Renal cortical epithelial cell (primary cell): Measurements from ENCODE around the gene NEUROG3. TPM values are rescaled to one million over a fixed set of nuclear protein-coding genes. Genes with fewer than 3 reads are reported as not detected.
"Not testable (repeated sequence)": the region's sequence is repeated elsewhere in the genome, so short reads cannot be mapped to it uniquely, and the experiment has no call there.

Experiments used
- DNase-seq: peaks from one replicate; pipeline ENCODE4 v3.0.0-alpha.2; 2011; ENCODE audit warnings: low read depth
- total RNA-seq: library from RNA; depleted of rRNA; stranded (reverse); fragments of >200 nt; gene quantifications from 2 replicates; pipeline ENCODE4 v1.2.3, GENCODE V29; 2014

The NEUROG3 gene
- total RNA-seq, 1 donor from 2014 or later = not detected

DNA sequence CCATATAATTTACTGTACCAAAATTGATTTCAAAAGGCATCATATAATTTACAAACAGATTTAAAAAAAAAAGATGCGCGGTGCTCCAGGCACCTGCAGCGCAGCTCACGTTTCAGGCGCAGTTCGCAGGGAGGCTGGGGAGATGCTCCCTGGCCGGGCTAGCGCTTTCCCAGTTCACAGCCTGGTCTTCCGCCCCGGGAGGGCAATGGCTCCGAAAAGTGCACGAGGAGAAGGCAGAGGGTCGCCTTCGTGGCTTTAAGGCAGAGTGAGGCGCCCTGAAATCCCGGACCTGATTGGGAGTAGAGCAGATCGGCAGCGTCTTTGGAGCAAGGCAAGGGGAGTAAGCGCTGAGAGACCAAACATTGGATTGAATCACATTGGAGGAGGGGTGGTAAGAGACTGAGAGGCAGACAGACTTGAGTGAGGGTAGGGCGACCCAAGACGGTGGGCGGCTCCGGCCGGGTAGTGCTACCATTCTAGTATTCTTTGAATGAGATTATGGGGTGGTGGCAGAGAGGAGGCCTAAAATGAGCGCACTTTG lies 1.5 kb downstream of the NEUROG3 start:
- no peak for DNase-seq

DNA sequence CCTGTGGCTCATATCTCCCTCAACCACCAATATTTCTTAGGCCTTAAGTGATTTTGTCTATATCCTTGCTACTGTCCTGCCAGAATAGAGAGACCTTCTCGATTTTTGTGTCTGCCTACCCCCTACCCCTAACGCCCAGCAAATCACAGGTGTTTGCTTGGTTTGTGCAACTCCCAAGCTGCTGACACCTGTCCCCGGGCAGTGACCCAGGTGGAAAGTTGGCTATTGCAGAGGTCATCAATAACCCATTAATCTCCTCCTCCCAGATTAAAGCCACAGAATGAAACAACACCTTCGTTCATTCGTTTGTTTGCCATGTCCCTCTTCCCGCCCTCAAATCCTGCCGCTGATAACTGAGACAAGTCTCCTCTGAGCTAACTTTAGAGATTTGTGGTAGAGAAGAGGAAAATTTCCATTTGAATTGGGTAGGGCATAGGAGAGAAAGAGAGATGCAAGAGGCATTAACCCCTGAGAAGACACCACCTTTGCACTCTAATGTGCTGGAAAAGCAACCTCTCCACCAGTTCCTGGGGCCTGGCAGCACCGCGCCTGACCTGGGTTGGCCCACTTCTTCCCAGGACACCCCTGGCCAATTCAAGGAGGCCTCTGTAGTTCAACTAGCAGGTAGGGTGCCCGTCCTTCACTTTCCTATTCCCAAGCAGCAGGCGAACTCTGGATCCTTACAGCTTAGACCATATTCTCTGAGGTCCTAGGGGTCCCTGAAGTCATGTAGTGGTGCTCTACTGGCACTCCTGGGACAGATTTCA lies 3.0 kb downstream of the NEUROG3 start:
- no peak for DNase-seq

DNA sequence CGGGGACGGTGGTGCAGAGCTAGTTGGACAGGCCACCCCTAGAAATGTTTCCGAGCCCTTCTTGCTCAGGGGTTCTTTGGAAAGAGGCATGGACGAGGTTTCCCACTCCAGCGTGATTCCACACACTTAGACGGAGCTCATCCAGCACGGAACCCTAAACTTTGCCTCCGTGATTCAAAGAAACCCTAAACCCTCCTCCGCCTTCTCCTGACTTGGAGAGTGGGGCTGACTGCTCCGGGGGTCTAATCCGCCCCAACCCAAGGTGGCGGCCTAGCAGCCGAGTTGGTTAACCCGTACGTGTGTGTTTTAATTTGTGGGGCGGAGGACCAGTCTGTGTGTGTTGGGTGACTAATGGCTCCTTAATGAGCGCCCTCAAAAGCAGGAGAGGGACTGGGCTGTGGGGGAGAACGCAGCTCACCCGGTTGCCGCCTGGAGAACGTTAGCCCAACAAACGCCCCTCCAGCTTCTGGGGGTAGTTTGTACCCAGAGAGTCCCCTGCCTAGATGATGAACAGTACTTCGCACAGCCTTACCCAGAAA lies 3.8 kb downstream of the NEUROG3 start:
- DNase-seq = no peak

DNA sequence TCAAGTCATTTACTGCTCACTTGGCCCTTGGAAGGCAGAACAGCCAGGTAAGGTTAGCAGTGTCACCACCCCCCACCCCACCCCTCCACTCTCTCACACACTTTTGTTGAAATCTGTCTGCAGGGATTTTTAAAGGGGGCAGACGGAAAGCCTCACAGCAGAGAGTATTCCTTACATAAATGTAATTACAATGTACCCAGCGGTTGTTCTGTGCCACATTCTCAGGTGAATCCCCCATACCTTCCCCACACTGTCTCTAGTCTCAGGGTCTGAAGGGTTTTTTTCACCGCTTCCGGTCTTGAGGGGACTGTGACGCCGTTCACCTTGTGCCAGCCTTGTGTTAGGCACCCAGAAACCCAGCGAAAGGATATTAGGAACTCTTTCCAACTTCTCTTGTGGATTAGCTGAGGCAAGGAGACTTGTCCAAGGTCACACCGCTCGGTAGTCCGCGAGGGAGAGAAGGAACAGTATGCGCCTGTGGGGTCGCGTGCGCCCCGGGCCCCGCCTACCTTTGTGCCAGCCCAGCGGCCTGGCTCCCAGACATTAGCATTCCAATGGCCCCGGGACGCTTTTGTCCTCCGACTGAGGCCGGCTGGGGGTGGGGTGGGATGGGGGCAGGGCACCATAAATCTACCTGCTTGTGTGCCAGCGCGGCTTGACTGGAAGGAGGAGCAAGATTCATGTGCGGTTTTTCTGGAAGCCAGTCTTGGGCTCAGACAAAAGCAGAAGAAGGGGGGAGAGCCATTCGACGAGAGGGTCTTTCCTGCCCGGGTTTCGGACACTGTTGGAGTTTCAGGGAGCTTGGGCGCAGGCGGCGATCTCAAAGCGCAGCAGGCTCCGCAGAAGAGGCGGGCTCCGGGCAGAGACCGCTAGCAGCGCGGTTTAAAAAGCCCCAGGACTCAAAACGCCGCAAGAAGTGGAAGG lies 4.5 kb downstream of the NEUROG3 start:
- DNase-seq = no peak

DNA sequence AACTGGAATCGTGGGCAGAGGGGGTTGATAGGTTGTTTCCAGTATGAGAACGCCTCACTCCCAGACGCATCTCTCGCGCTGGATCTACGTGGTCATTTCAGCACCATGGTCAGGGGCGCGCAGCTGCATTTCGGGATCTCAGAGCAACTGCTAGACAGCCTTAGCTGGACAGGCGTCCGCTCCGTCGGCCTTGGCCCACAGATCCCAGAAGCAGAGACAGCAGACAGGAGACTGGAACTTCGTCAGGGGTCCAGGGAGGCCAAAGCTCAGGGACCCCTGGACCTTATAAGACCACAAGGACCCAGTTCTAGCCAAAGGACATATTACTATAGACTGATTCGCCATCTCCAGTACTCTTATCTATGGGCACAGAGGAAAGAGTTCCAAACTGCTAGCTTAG lies 5.3 kb downstream of the NEUROG3 start:
- DNase-seq = peak; percentile 30

DNA sequence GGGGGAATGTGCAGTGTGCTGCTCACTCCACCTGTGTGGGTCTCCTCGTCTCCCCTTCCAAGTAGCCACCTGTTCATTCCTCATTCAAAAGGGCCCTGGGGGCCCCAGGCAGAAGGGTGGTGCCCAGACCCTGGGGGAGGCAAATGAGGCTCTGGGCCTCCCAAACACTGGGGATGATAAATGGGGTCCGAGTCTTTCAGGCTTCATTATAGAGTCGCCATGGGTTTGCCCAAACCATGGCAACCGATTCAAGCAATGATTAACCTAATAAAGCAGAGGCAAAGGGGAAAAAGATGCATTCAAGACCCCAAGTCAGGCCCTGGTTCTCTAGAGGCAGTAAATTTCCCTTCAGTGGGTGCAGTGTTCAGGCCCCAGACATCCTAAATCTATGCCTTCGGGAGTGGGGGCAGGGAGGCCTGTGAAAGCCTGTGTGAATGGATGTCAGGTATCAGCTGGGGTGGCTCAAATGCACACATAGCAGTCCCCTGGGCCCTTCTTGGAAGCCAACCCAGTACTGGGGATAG lies 10.4 kb downstream of the NEUROG3 start:
- no peak for DNase-seq

DNA sequence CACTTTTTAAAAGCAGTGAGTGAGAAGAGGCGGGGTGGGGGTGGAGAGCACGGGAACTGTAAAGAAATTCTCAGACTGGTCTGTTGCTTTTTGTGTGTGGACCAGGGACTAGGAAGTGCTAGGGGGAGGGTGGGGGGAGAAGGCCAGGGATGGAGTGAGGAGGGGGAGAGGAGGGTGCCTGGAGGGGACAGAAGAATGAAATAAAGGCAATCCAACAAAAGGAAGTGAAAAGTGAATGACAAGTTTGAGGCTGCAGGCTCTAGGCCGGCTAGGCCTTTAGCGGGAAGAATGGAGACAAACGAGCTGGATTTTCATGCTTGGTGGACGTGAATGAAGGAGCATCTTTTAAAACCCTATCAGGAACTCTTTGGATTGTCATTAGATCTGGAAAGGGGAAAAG lies 13.7 kb downstream of the NEUROG3 start:
- DNase-seq = no peak

DNA sequence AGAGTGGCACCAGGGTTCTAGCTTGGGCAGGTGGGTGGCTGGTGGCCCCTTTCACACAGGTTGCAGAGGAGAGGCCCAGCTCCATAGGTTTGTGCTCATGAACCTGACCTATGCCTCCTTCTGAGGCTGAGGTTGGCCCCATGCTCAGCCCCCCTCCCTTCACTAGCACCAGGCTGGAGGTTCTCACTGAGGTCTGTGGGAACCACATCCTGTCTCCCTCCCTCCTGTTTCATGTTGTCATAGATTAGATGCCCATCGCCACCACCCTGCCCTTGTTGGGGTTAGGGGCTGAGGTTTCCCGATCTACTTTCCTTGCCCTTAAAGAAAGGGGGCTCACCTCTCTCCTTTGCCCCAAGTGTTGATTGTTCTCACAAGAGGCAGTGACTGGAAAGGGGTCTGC lies 14.7 kb downstream of the NEUROG3 start:
- no peak for DNase-seq

DNA sequence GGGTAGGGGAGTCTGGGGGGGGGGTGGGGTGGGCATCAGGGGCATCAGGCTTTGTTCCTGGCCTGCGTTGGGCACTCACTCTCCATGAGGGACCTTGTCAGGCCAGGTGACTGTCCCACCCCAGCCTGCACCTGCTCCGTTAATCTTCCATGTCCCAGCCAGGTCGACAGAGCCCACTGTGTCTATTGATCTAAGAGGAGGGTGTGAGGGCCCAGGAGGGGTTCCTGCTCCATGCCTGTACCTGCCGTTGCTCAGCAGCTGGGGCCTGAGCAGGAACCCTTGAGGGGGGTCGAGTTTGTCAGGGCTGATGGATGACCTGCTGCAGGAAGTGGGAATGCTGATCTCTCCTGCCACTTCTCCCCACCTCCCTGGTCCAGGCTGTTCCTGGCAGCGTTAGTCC lies 18.6 kb downstream of the NEUROG3 start:
- DNase-seq = no peak

DNA sequence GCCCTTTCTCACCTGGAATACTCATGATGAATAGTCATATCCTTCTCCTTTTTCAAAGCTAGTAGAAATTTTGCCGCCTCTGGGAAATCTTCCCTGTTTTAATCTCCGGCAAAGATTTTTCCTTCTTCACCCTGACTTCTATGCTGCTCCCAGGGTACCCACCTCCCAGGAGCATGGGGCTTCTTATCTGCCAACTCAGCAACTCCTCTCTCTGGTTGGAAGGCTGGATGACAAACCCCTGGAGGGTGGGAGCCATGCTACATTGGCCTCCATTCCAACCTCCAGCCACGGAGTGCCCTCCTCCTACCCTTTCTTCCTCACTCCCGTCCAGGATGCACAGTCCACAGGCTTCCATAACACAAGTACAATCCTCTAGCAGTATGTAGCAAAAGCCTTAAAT lies 19.9 kb downstream of the NEUROG3 start:
- DNase-seq = no peak

DNA sequence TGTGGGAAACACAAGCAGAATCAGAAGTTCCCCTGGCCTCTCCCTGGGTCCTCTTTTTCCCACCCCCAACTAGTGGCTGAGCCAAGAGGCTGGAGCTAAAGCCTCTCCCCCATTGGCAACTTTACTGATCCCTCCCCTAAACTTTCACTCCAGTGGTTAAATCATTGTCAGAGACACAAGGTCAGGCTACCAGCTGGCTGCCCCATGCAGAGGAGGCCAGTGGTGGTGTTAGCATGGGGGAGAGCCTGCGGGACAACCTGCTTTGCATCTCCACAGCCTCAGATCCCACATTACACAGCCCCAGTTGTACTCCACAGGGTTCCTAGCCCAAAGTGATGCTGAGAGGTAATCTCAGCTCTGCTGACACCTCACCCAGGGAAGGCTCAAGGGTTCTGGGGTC lies 21.0 kb downstream of the NEUROG3 start:
- DNase-seq = no peak

DNA sequence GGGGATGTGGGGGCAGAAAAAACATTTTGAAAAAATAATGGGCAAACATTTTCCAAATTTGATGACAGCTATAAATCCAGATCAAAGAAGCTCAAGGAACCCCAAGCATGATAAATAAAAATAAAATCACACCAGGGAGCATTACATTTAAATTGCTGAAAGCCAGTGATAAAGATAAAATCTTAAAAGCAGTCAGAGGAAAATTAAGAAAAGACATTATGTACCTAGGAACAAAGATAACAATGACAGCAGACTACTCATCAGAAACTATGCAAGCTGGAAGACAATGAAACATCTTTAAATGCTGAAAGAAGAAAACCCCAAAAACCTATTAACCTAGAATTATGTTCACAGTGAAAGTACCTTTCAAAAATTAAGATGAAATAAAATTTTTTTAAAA lies 23.3 kb downstream of the NEUROG3 start:
- peak; percentile 3 for DNase-seq

DNA sequence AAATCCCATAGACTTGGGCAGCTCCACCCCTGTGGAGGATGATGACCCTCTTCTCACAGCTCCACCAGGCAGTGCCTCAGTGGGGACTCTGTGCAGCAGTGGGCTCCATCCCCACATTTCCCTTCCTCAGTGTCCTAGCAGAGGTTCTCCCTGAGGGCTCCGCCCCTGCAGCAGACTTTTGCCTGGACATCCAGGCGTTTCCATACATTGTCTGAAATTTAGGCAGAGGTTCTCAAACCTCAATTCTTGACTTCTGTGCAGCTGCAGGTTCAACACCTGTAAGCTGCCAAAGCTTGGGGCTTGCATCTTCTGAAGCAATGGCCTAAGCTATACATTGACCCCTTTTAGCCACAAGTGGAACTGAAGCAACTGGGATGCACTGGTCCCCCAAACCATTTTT lies 31.8 kb downstream of the NEUROG3 start:
- no peak for DNase-seq

DNA sequence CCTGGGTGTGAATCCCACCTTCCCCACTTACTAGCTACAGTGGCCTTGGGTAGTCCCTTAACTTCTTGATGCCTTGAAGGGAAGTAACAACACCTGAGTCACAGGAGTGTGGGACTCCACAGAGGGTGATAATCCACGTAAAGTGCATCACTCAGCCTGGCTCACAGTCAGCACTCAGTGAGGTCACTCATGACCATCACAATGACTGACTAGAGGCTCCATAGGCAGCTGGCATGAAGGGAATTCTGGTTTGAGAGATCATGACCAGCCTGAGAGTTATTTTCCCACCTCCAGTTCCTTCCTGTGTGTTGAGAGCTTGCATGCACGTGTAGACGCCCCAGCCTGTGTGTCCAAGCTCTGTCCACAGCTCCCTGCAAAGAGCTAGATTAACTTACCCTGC lies 34.8 kb downstream of the NEUROG3 start:
- DNase-seq = peak; percentile 18

DNA sequence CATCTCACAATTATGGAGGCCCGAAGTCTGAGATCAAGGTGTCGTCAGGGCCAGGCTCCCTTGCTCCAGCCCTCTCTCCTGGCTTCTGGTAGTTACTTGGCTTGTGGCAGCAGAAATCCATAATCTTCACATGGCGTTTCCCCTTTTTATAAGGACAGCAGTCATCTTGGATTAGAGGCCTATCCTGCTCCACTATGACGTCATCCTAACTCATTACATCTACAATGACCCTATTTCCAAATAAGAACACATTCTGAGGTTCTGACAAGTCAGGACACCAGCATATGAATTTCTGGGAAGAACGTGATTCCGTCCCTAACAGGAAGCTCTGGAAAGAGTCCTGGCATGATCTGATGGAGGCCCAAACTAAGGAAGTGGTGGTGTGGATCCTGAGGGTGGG lies 35.8 kb downstream of the NEUROG3 start:
- no peak for DNase-seq

DNA sequence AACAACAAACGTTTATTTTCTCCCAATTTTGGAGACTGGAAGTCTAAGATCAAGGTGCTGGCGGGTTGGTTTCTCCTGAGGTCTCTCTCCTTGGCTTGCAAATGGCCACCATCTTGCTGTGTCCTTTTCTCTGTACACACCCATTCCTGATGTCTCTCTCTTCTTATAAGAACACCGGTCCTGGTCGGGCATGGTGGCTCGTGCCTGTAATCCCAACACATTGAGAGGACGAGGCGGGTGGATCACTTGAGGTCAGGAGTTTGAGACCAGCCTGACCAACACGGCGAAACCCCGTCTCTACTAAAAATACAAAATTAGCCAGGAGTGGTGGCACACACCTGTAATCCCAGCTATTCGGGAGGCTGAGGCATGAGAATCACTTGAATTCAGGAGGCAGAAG lies 36.7 kb downstream of the NEUROG3 start:
- not testable (repeated sequence) for DNase-seq

DNA sequence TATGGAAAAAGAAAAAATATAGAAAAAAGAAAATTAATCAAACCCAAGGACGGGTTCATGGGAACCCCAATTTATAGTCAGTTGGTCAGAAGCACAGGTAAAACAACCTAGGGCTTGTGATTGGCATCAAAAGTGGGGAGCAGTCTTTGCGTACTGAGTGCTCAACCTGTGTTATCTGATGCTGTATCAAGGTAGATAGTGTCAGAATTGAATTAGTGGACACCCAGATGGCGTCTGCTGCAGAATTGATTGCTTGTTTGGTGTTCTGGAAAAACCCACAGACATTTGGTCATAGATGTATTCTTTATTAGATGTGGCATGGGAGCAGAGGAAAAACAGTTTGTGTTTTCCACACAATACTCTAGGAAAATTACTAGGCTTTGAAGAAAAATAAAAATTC lies 39.6 kb downstream of the NEUROG3 start:
- no peak for DNase-seq

DNA sequence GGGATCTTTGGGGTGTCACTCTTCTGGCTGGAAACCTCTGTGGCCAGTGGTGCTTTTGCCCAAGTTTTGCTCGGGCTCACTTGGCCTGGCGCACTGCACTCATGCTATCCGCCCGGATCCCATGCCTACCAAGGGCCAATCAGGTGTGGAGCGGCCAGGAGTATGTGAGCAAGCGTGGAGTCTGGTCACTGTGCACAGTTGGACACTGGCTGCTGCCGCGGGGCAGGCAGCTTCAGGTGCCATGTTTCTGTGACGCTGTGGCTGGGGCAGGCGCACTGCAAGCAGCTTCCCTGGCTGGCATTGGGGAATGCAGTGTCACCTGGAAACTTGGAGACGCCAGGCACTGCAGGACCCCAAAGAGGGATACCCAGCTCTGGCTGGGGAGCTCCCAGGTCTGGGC lies 45.3 kb downstream of the NEUROG3 start:
- no peak for DNase-seq
